Stimulated activated CD8-positive, alpha-beta memory T cell treated with anti-CD3 and anti-CD28 coated beads, Interleukin-2, amount 100 ng/mL, for 48 hours (primary cell): ENCODE data around the gene C3orf22.

Experiments used
- DNase-seq, 2 donors: peaks; one replicate each; pipeline ENCODE4 v3.0.0-alpha.2; 2020; ENCODE audit warnings: low read depth in 2 of 2

The C3orf22 gene

DNA sequence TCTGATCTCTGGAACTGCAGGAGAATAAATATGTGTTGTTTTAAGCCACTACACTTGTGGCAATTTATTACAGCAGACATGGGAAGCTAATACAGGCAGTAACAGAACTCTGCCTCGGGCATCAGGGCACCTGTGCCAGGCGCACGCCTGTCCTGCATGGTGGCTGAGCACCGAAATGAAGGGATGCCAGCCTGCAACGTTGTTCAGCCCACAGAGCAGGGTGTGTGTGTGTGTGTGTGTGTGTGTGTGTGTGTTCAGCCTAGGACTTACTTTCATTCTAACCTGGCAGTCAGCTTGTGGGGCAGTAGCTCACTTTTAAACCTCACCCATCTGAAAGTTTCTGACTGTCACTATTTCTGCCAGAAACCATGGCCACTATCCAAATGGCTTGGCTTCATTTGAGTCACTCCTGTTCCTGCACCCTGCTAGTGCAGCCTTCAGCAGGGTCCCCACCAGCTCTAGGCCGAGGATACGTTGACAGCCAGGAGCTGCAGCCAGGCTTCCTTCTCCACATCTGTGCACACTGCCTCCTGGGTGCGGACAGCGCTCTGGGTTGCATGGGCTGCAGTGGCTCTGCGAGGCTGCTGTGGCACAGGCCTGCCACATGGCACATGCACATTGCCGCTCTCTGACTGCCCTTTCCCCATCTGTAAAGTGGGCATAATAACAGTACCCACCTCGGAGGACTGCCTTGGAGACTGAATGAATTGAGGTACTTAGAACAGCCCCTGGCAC lies 45.6 kb downstream of the C3orf22 start:
- no peak for DNase-seq

DNA sequence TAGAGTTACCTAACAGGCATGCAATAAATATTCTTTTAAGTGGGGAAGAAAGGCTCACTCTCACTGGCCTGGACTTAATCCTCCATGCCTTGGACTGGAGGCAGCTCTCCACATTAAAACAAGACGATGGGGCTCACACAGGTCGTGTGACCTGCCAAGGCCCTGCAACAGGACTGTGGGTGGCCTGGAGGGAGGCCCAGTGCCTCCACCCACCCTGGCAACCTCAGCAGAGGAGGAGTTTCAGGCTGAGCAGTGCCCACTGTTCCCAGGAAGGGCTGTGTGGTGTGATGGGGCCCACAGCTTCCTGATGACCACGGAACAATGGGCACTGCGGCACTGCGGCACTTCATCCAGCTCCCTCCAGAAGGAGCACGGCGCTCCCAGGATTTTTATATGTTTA lies 46.7 kb downstream of the C3orf22 start:
- DNase-seq: no peak

DNA sequence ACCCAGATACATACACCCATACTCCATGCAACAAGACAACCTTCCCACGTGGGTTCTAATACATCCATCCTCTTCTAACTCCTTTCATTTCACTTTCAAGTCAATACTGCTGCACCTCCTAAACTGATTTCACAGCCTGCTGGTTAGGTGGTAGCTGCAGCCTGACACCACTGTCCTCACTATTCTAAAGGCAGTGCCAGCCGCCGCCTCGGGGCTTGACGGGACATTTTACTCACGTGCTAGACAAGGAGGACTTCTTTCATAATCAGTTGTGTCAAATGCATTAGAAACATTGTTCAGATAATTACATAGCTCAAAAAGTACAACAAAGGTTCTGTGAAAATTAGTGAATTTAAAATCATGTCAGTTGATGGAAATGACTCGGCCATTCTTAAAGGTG lies 47.4 kb downstream of the C3orf22 start:
- no peak for DNase-seq

DNA sequence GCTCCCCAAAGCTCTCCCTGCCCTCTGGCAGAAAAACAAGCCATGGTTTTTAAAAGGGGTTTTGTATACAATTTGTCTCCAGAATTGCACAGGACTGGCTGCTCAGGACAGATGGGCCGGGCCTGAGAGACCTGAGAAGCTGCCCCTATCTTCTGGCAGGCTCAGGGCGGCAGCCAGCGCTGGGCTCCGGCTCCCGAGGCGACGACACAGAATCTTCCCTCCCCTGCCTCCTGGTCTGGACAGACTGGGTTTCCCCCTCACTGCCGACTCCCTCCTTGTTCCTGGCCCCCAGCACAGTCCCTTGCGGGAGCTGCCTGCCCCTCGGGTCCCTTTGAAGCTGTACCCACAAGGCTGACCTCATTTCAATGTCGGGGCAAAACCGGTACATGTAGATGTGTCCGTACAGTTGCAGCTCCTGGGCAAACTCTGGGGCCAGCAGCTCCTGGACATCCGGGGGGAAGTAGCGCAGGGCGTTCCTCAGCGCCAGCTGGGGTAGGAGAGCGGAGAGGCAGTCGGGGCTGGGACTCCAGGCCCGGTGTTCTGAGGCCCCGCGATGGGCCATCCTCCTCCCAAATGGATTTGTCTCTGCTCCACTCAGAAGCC lies 48.3 kb downstream of the C3orf22 start:
- DNase-seq: no peak

DNA sequence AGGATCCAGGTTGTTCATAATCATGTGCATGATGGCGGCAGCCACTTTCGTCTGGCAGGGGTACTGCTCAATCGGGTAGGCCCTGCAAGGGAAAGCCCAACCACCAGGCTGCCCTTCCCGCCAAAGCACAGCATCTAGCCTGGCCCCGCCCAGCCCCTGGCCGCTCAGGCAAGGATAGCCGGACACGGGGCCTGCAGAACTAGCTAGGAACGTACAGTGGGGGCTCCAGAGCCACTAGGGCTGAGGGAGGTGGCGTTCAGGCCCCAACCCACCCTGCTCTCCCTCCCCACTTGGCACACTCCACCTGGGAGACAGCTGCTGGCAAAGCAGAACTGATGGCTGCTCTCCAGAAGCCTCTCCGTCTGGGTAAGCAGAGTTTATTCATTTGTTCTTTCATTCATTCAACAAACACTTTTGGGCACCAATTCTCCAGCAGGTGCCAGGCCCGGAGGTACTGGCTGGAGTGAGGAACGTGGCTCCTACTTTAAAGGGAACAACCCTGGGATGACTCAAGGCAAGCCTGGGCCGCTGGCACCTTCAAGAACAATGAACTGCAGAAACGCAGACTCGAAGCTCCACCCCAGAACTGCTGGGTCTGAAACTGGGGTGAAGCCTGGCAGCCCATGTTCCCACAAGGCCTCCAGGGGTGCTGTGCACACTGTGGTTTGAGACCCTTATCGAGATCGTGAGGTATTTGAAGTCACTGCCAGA lies 49.0 kb downstream of the C3orf22 start:
- no peak for DNase-seq

DNA sequence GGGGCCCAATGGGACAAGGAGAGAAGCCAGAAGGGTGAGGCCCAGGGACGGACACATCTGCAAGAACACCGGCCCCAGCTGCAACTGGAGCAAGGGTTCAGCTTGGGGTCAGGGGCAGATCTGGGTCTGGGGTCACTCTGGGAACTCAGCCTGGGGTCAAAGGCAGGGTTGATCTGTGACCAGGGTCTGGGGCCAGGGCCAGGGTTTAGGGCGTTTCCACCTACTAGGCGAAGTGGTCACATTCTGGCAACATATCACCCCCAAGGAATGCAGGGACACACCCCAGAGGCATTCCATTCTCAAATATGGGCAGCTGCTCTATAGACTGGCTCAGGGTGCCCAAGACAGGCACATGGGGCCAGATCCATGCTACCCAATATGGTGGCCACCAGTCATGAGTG lies 50.2 kb downstream of the C3orf22 start:
- no peak for DNase-seq

DNA sequence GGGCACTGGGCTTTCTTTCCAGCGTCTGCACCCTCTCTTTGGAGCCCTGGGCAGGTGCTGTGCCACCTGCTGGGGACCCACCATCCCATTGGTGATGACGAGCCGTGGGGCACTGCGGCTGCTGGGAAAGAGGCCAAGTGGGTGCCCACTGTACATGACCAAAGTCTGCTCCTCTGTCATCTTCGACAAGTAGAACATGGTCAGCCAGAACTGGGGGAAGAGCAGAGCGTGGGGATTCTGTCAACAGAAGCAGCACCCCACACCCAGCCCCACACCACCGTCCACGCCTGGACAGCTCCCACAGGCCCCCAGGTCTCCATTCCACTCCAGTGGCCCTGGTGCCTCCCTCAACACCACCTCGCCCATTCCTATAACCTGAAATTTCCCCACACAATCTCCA lies 50.8 kb downstream of the C3orf22 start:
- no peak for DNase-seq

DNA sequence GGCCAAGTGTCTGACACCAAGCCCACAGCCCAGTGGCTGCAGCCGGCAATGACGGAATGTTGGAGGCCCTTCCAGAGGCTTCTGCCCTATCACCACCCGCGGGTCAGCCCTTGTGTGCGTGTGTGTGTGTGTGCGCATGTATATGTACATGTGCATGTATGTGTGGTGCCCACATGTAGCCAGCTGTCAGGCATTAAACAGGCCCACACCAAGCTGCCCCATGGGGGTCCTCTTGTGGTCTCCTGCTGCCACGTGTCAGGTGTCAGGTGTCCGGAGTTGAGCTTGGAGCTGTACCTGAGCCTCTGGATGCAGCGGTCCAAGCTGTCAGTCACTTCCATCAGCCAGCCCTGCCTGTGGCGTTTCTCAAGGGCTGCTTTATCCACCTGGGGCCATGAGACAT lies 55.0 kb downstream of the C3orf22 start:
- no peak for DNase-seq

DNA sequence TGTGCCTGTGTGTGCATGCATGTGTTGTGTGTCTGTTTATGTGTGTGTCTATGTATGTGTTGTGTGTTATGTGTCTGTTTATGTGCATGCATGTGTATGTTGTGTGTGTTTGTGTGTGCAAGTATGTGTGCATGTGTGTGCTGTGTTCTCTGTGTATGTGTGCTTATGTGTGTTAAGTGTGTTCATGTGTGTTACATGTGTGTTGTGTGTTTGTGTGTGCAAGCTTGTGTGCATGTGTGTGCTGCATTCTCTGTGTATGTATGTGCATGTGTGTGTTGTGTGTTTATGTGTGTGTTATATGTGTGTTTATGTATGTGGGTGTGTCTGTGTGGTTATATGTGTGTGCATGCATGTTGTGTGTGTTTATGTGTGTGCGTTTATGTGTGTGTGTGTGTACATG lies 56.1 kb downstream of the C3orf22 start:
- DNase-seq: no peak

DNA sequence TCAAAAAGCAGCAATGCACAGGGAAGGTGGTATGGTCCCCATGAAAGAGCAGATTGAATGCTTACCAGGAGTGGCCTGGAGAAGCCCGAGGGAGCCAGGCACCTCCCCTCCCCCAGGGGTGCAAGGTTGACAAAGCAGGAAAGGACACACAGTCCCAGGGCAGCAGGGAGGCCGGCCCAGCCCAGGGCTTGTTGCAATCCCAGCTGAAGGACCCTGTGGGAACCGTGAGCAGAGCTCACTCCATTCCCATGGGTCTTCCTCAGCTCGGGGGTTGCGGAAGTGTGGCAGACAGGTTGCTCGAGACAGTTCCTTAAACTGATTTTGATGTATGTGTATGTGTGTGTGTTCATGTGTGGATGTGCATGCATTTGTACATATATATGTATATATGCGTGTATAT lies 57.0 kb downstream of the C3orf22 start:
- DNase-seq: no peak

DNA sequence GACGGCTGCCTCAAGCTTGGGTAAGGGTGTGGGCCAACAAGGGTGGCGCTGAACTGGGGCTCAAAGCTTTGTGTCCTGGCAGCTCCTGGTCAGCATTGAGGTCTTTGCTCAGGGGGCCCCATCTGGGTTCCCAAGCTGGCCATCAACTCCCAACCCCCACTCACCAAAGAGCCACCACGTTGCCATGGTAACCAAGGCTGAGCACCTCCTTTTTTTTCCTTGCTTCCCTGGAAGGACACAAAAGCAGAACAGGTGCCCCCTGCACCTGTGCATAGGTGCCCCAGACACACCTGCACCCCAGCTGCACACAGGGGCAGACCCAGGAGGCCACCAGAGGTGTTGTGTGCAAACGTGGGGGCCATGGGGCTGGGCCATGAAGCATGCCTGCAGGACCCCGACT lies 57.7 kb downstream of the C3orf22 start:
- DNase-seq: no peak

DNA sequence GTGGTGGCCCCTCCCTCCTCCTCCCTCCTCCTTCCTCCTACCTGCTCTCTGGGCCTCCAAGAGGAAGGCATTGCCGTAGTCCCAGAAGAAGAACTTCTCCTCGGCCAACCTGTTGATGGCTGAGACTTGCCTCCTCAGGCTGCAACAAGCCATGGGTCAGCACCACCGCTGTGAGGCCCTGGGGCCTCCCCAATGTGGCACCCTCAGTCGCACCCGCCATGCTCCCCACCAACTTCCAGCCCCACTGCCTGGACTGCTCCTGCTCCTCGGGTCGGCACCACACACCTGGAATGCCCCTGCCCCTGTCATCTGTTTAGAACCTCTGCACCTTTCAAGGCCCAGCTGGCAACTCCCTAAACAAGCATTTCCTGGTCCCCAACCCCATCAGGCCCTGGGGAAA lies 58.7 kb downstream of the C3orf22 start:
- no peak for DNase-seq
